K562 (cell line): ENCODE measurements around the gene STIM1. TPM values are rescaled to one million over a fixed set of nuclear protein-coding genes. Genes with fewer than 3 reads are reported as not detected.

Experiments
- ARNT ChIP-seq, 2 experiments: fragments of 450-650 bp; IDR thresholded peaks; 2 replicates each; pipeline ENCODE4 v1.6.1; 2016; ENCODE audit warnings: mild to moderate bottlenecking in 1 of 2
- BCOR ChIP-seq: fragments of 450-650 bp; IDR thresholded peaks from 2 replicates; pipeline ENCODE4 v1.6.1; 2016
- CBFB ChIP-seq: sonication (generic); formaldehyde crosslinking; IDR thresholded peaks from 2 replicates; pipeline ENCODE4 v1.4.0; 2020; ENCODE audit warnings: mild to moderate bottlenecking, missing genetic modification reagents
- CHD1 ChIP-seq: fragments of 200-600 bp; sonication (generic); IDR thresholded peaks from one replicate; pipeline ENCODE4 v1.6.1; 2012; ENCODE audit warnings: mild to moderate bottlenecking, moderate library complexity, low read length, inconsistent platforms
- EGR1 ChIP-seq: fragments of 450-650 bp; conservative IDR thresholded peaks from 2 replicates; pipeline ENCODE4 v1.6.1; 2017; ENCODE audit warnings: mild to moderate bottlenecking
- ELF2 ChIP-seq: fragments of 250-450 bp; sonication (Bioruptor Pico); IDR thresholded peaks from 2 replicates; pipeline ENCODE4 v1.5.0; 2021; ENCODE audit warnings: mild to moderate bottlenecking
- FOS ChIP-seq: IDR thresholded peaks from 3 replicates; pipeline ENCODE4 v1.6.1; 2011; ENCODE audit not compliant: insufficient read length; ENCODE audit errors: extremely low read depth
- MBD2 ChIP-seq: sonication (generic); IDR thresholded peaks from 2 replicates; pipeline ENCODE4 v1.6.1; 2016; ENCODE audit warnings: low read depth, borderline replicate concordance
- NFATC3 ChIP-seq: fragments of 450-650 bp; IDR thresholded peaks from 2 replicates; pipeline ENCODE4 v1.6.1; 2017; ENCODE audit warnings: mild to moderate bottlenecking
- NUFIP1 ChIP-seq: fragments of 450-650 bp; IDR thresholded peaks from 2 replicates; pipeline ENCODE4 v1.6.1; 2018; ENCODE audit not compliant: partially characterized antibody
- POLR2AphosphoS2 ChIP-seq: IDR thresholded peaks from 2 replicates; pipeline ENCODE4 v1.6.1; 2012; ENCODE audit warnings: low read length, improper control_type of control experiment
- RCOR1 ChIP-seq, 2 experiments: IDR thresholded peaks; 2 replicates each; pipeline ENCODE4 v1.6.1; 2012; ENCODE audit warnings: low read depth in 2 of 2, low read length in 2 of 2, borderline replicate concordance in 1 of 2, improper control_type of control experiment in 1 of 2
- SMAD2 ChIP-seq: fragments of 150-350 bp; IDR thresholded peaks from 2 replicates; pipeline ENCODE4 v1.6.1; 2014; ENCODE audit warnings: low read depth, mild to moderate bottlenecking, low read length
- XRCC3 ChIP-seq: fragments of 450-650 bp; IDR thresholded peaks from 2 replicates; pipeline ENCODE4 v1.6.1; 2017; ENCODE audit warnings: mild to moderate bottlenecking, moderate library complexity
- ZNF146 ChIP-seq: IDR thresholded peaks from one replicate; pipeline ENCODE4 v1.6.1; 2018; ENCODE audit warnings: missing compliant biosample characterization; ENCODE audit not compliant: unreplicated experiment
- ZNF431 ChIP-seq: sonication (generic); formaldehyde crosslinking; IDR thresholded peaks from 2 replicates; pipeline ENCODE4 v1.8.0; 2022; ENCODE audit warnings: mild to moderate bottlenecking, missing genetic modification reagents
- ZNF436 ChIP-seq: fragments of 250-450, 450-650 bp; sonication (Bioruptor Pico); formaldehyde crosslinking; IDR thresholded peaks from 2 replicates; pipeline ENCODE4 v1.7.0; 2020; ENCODE audit warnings: mild to moderate bottlenecking
- polyA plus RNA-seq, 8 experiments: library from polyadenylated mRNA; depleted of rRNA in 4 of 8; stranded (reverse) in 5 of 8; unstranded in 3 of 8; fragments of >200 nt; fragmentation: Nextera tagmentation in 2 of 8; fragmentation: Illumina TruSeq in 1 of 8; extraction: Ambion mirVana in 2 of 8; extraction: Trizol in 1 of 8; gene quantifications; 2 replicates each; pipeline versions ENCODE4 v1.2.1 to v1.2.3, GENCODE V29; 2011 to 2014; ENCODE audit warnings: inconsistent platforms in 1 of 8, missing spikeins in 1 of 8
- total RNA-seq, 7 experiments: library from RNA; depleted of rRNA in 6 of 7; stranded (reverse); fragments of >200 nt in 6 of 7; fragmentation: Illumina TruSeq in 2 of 7; extraction: Trizol in 2 of 7; gene quantifications; 2 replicates each; pipeline versions ENCODE4 v1.2.1 to v1.2.3, GENCODE V29; 2011 to 2021; ENCODE audit warnings: low replicate concordance in 1 of 7
- TF ChIP-seq, protein P1 (sequence below): fragments of 450-650 bp; IDR thresholded peaks from 2 replicates; pipeline ENCODE4 v1.6.1; 2016; ENCODE audit warnings: borderline replicate concordance
- TF ChIP-seq, protein P2 (sequence below): fragments of 450-650 bp; IDR thresholded peaks from 2 replicates; pipeline ENCODE4 v1.6.1; 2018; ENCODE audit warnings: mild to moderate bottlenecking, low read depth; ENCODE audit not compliant: partially characterized antibody
- TF ChIP-seq, protein P3 (sequence below): sonication (generic); formaldehyde crosslinking; IDR thresholded peaks from 2 replicates; pipeline ENCODE4 v1.8.1; 2023; ENCODE audit warnings: mild to moderate bottlenecking, missing genetic modification reagents

STIM1 gene
- total and polyA plus RNA-seq, 9 of the 15 experiments (the other 6 are each of a cell fraction or from before 2014, with no cell fraction given): 7.7 to 50.5 (median 22.5) TPM

DNA sequence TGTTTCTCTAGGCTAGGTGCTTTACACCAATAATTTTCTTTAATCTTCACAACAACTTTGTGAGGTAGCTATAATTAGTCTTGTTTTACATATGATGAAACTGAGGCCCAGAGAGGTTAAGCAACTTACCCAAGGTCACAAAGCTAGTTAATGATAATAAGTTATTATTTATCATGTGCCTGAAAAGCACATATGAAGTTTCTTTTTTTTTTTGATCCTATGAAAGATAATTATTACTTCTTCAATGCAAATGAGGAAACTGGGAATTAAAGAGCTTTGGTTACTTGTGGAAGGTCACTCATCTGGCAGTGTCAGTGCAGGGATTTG, 22.8 kb downstream of the STIM1 start (continued):
- TF ChIP-seq MBD2: no peak
- TF ChIP-seq, protein P1, sequence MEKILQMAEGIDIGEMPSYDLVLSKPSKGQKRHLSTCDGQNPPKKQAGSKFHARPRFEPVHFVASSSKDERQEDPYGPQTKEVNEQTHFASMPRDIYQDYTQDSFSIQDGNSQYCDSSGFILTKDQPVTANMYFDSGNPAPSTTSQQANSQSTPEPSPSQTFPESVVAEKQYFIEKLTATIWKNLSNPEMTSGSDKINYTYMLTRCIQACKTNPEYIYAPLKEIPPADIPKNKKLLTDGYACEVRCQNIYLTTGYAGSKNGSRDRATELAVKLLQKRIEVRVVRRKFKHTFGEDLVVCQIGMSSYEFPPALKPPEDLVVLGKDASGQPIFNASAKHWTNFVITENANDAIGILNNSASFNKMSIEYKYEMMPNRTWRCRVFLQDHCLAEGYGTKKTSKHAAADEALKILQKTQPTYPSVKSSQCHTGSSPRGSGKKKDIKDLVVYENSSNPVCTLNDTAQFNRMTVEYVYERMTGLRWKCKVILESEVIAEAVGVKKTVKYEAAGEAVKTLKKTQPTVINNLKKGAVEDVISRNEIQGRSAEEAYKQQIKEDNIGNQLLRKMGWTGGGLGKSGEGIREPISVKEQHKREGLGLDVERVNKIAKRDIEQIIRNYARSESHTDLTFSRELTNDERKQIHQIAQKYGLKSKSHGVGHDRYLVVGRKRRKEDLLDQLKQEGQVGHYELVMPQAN: no peak
- TF ChIP-seq FOS: no peak
- TF ChIP-seq, protein P2, sequence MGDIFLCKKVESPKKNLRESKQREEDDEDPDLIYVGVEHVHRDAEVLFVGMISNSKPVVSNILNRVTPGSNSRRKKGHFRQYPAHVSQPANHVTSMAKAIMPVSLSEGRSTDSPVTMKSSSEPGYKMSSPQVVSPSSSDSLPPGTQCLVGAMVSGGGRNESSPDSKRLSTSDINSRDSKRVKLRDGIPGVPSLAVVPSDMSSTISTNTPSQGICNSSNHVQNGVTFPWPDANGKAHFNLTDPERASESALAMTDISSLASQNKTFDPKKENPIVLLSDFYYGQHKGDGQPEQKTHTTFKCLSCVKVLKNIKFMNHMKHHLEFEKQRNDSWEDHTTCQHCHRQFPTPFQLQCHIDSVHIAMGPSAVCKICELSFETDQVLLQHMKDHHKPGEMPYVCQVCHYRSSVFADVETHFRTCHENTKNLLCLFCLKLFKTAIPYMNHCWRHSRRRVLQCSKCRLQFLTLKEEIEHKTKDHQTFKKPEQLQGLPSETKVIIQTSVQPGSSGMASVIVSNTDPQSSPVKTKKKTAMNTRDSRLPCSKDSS: no peak
- no peak for TF ChIP-seq ZNF436 (CRISPR knock-in tag)
- TF ChIP-seq NFATC3: no peak
- peak; percentile 78 for TF ChIP-seq BCOR
- TF ChIP-seq ELF2 (CRISPR knock-in tag): no peak
- no peak for TF ChIP-seq CBFB (CRISPR knock-in tag)
- TF ChIP-seq ZNF431: no peak
- no peak for TF ChIP-seq NUFIP1
- no peak for TF ChIP-seq SMAD2
- TF ChIP-seq, protein P3, sequence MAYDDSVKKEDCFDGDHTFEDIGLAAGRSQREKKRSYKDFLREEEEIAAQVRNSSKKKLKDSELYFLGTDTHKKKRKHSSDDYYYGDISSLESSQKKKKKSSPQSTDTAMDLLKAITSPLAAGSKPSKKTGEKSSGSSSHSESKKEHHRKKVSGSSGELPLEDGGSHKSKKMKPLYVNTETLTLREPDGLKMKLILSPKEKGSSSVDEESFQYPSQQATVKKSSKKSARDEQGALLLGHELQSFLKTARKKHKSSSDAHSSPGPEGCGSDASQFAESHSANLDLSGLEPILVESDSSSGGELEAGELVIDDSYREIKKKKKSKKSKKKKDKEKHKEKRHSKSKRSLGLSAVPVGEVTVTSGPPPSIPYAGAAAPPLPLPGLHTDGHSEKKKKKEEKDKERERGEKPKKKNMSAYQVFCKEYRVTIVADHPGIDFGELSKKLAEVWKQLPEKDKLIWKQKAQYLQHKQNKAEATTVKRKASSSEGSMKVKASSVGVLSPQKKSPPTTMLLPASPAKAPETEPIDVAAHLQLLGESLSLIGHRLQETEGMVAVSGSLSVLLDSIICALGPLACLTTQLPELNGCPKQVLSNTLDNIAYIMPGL (CRISPR knock-in tag): no peak
- TF ChIP-seq ZNF146 (CRISPR knock-in tag): no peak
- TF ChIP-seq ARNT (IDR thresholded peaks at IDR 0.05): no peak
- TF ChIP-seq RCOR1 (IDR thresholded peaks at IDR 0.05; ENCODE audit: borderline replicate concordance in 1 of 2, low read depth in 2 of 2, low read length in 2 of 2): 0 out of 4 replicates have a peak, but pooled peaks of 1 of the 2 experiments have one; percentile 33
- no peak for TF ChIP-seq XRCC3
- TF ChIP-seq CHD1: no peak
- no peak for TF ChIP-seq EGR1
- no peak for TF ChIP-seq POLR2AphosphoS2
